ENCODE measurements around the gene IFNW1.

The IFNW1 gene

GRCh38 chr9:21110708-21111576 lies 30.7 kb downstream of the IFNW1 start:
- peak in 3 of 56 donors; percentile 3 to 66 (median 35) for DNase-seq

DNA sequence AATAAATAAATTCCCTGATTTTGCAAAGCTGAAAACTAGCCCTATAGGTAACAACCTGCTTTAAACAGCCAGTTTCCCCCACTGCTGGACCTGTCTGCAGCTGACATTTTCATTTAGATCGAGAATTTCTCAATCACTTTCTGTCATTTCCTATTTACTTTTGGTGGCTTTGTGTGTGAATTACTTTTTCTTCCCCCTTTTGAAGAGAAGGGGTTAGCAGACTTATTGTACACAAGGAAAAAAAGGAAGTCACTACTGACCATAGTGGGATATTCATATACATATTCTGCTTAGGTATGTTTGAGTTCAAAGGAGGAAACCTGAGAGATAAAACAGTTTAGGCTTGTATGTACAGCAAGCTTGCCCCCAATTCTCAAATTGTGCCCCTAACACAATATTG lies 36.8 kb downstream of the IFNW1 start:
- no peak for DNase-seq

DNA sequence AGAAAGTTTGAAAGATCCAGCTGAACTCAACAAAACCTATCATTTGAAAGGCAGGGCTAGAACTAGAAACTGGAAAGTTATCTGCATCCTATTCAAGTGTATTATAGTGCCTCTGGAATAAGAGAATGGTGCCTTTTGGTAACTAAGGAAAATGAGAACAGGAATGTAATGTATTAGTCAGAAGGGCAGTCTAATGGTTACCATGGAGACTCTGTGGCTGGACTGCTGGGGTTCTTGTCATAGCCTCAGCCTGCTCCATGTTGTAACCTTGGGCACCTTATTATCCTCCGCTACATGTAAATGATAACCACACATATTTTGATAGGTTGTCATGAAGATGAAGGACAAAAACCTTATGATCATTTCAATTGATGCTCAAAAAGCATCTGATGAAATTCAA lies 39.3 kb downstream of the IFNW1 start:
- DNase-seq = no peak

- no peak for DNase-seq
Observed at GRCh38 chr9:21097817-21098216, 43.8 kb downstream of the IFNW1 start.

DNA sequence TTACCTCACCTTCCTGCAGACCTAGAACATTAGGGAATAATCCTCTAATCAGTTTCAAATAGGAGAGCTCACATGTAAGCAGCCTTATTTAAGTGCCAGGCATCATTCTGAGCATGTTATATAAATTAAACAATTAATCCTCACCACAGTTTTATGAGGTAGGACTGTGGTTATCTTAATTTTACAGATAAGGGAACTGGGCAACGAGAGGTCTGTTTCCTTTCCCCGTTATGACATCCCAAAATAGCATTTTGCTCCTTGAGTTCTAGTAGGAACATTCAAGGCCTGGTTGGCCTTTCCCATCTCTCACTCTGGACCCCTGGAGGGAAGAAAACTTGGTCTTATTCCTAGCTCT lies 44.8 kb downstream of the IFNW1 start:
- DNase-seq = no peak

- DNase-seq = peak in 1 of 56 donors; percentile 38
Observed at GRCh38 chr9:21096172-21096900, 45.3 kb downstream of the IFNW1 start.

GRCh38 chr9:21095561-21095960 lies 46.1 kb downstream of the IFNW1 start:
- no peak for DNase-seq

All from amygdala (tissue), 56 donors.